ENCODE results near the gene ICE2.

The ICE2 gene

GRCh38 chr15:60370869-60371136 is 108.1 kb downstream of the ICE2 start:
- DNase-seq (ENCODE audit: low read depth) = no peak

GRCh38 chr15:60370105-60370868 is 108.7 kb downstream of the ICE2 start:
- no peak for DNase-seq (ENCODE audit: low read depth)

- DNase-seq (ENCODE audit: low read depth) = no peak
These were observed 109.2 kb downstream of the ICE2 start for GRCh38 chr15:60369696-60370095.

All from HS-5 (cell line).